GM23338 (cell line): Measurements from ENCODE around the gene DUS4L. TPM values are rescaled to one million over a fixed set of nuclear protein-coding genes. Genes with fewer than 3 reads are reported as not detected.

Experiments used
- ATAC-seq: fragments of 200-7000 bp; cut with Tn5 transposase; 3 replicates; pipeline ENCODE4 v1.9.1; 2020
- DNase-seq: peaks from one replicate; pipeline ENCODE4 v3.0.0-alpha.2; 2015; ENCODE audit warnings: low spot score
- H2AFZ ChIP-seq: fragments of 200-600 bp; sonication (generic); 2 replicates; pipeline ENCODE4 v1.8.0; 2016; ENCODE audit warnings: antibody characterized with exemption, mild to moderate bottlenecking, moderate library complexity
- H3F3A ChIP-seq: fragments of 200-600 bp; sonication (generic); replicated peaks from 2 replicates; pipeline ENCODE4 v1.8.0; 2017; ENCODE audit warnings: antibody characterized with exemption, mixed run types, low read depth
- H3K27ac ChIP-seq: fragments of 200-600 bp; sonication (generic); 2 replicates; pipeline ENCODE4 v1.6.1; 2016; ENCODE audit warnings: low read depth
- H3K27me3 ChIP-seq: fragments of 200-600 bp; sonication (generic); 2 replicates; pipeline ENCODE4 v1.8.0; 2016; ENCODE audit warnings: mild to moderate bottlenecking, mixed run types, moderate library complexity; ENCODE audit not compliant: insufficient read depth
- H3K36me3 ChIP-seq: fragments of 200-600 bp; sonication (generic); 2 replicates; pipeline ENCODE4 v1.8.0; 2016; ENCODE audit warnings: mild to moderate bottlenecking; ENCODE audit not compliant: insufficient read depth
- H3K4me1 ChIP-seq: fragments of 200-600 bp; sonication (generic); 2 replicates; pipeline ENCODE4 v1.8.0; 2016; ENCODE audit warnings: mild to moderate bottlenecking, moderate library complexity; ENCODE audit not compliant: insufficient read depth
- H3K4me2 ChIP-seq: fragments of 200-600 bp; sonication (generic); 2 replicates; pipeline ENCODE4 v1.7.1; 2017; ENCODE audit warnings: mixed run types
- H3K4me3 ChIP-seq: fragments of 200-600 bp; sonication (generic); 2 replicates; pipeline ENCODE4 v1.6.1; 2016; ENCODE audit warnings: mixed run types
- H3K79me2 ChIP-seq: fragments of 200-600 bp; sonication (generic); replicated peaks from 2 replicates; pipeline ENCODE4 v1.8.0; 2017; ENCODE audit warnings: mild to moderate bottlenecking; ENCODE audit not compliant: insufficient read depth
- H3K9me2 ChIP-seq: fragments of 200-600 bp; sonication (generic); 2 replicates; pipeline ENCODE4 v1.8.0; 2017; ENCODE audit not compliant: insufficient read depth
- H4K20me1 ChIP-seq: fragments of 200-600 bp; sonication (generic); replicated peaks from 2 replicates; pipeline ENCODE4 v1.8.0; 2017; ENCODE audit warnings: mild to moderate bottlenecking; ENCODE audit not compliant: insufficient read depth
- H3K27ac Mint-ChIP-seq: 2 replicates; pipeline ENCODE4 v1.8.0; 2020; ENCODE audit warnings: inconsistent platforms, mild to moderate bottlenecking, moderate library complexity, mixed read lengths
- H3K27me3 Mint-ChIP-seq: 3 replicates; pipeline ENCODE4 v1.8.0; 2022; ENCODE audit warnings: low read depth, mild to moderate bottlenecking, moderate library complexity, mixed read lengths, inconsistent platforms; ENCODE audit not compliant: insufficient read depth, poor library complexity
- H3K36me3 Mint-ChIP-seq: 3 replicates; pipeline ENCODE4 v1.8.0; 2021; ENCODE audit warnings: low read depth, mild to moderate bottlenecking, inconsistent platforms, moderate library complexity, mixed read lengths
- H3K4me1 Mint-ChIP-seq: 3 replicates; pipeline ENCODE4 v1.8.0; 2020; ENCODE audit warnings: mild to moderate bottlenecking, inconsistent platforms, mixed read lengths
- H3K4me3 Mint-ChIP-seq: 3 replicates; pipeline ENCODE4 v1.8.0; 2021; ENCODE audit warnings: moderate library complexity, mild to moderate bottlenecking, inconsistent platforms, mixed read lengths
- H3K9me3 Mint-ChIP-seq: 3 replicates; pipeline ENCODE4 v1.8.0; 2020; ENCODE audit warnings: moderate library complexity, mild to moderate bottlenecking, inconsistent platforms, mixed read lengths
- CTCF ChIP-seq, 2 experiments: fragments of 200-600 bp in 1 of 2; sonication (generic) in 1 of 2; conservative IDR thresholded peaks; 2 replicates each; pipeline versions ENCODE4 v1.5.1 to v1.6.1; 2016 to 2017; ENCODE audit warnings: antibody characterized with exemption in 2 of 2, low read depth in 2 of 2, mild to moderate bottlenecking in 2 of 2, moderate library complexity in 1 of 2
- ETS1 ChIP-seq: IDR thresholded peaks from 2 replicates; pipeline ENCODE4 v1.6.1; 2016; ENCODE audit warnings: antibody characterized with exemption
- EZH2phosphoT487 ChIP-seq: fragments of 200-600 bp; sonication (generic); IDR thresholded peaks from one replicate; pipeline ENCODE4 v1.8.1; 2018; ENCODE audit warnings: antibody characterized with exemption; ENCODE audit not compliant: unreplicated experiment
- JUNB ChIP-seq: IDR thresholded peaks from one replicate; pipeline ENCODE4 v1.6.1; 2016; ENCODE audit warnings: antibody characterized with exemption; ENCODE audit not compliant: unreplicated experiment
- NANOG ChIP-seq: IDR thresholded peaks from 2 replicates; pipeline ENCODE4 v1.6.1; 2016; ENCODE audit warnings: antibody characterized with exemption, borderline replicate concordance
- POLR2AphosphoS5 ChIP-seq: IDR thresholded peaks from 2 replicates; pipeline ENCODE4 v1.6.1; 2016; ENCODE audit warnings: antibody characterized with exemption, low read depth
- REST ChIP-seq: IDR thresholded peaks from one replicate; pipeline ENCODE4 v1.6.1; 2018; ENCODE audit warnings: antibody characterized with exemption; ENCODE audit not compliant: unreplicated experiment
- ZNF114 ChIP-seq: fragments of 250-450 bp; sonication (Bioruptor Pico); IDR thresholded peaks from 2 replicates; pipeline ENCODE4 v1.5.0; 2020; ENCODE audit warnings: mild to moderate bottlenecking, moderate library complexity
- ZNF331 ChIP-seq: fragments of 250-450 bp; sonication (Bioruptor Pico); IDR thresholded peaks from 2 replicates; pipeline ENCODE4 v1.5.0; 2020; ENCODE audit warnings: low read depth, mild to moderate bottlenecking, moderate library complexity
- polyA plus RNA-seq: library from polyadenylated mRNA; unstranded; fragments of >200 nt; fragmentation: Nextera tagmentation; extraction: Ambion mirVana; gene quantifications from 2 replicates; pipeline ENCODE4 v1.2.1, GENCODE V29; 2016
- total RNA-seq: library from RNA; depleted of rRNA; stranded (reverse); fragments of >200 nt; shearing (Covaris generic); gene quantifications from 2 replicates; pipeline ENCODE4 v1.2.3, GENCODE V29; 2014

Gene DUS4L
- total and polyA plus RNA-seq, 2 experiments from 2014 or later: 16.7 to 22.9 TPM

GRCh38 chr7:107615910-107616680, 52.3 kb downstream of the DUS4L start:
- Histone ChIP-seq H3K27me3 (no peaks in the 10 kb centered on the region), H3K27ac (no peak overlapping the region), H4K20me1 (no peaks in the 10 kb centered on the region), H3K9me2 (no peaks in the 10 kb centered on the region), H3K4me2 (no peak overlapping the region), H2AFZ (no peak overlapping the region), H3F3A (no peaks in the 10 kb centered on the region), H3K4me1 (no peaks in the 10 kb centered on the region), H3K4me3 (no peak overlapping the region), H3K79me2 (no peaks in the 10 kb centered on the region), H3K36me3 (no peaks in the 10 kb centered on the region)
- no peaks in the 10 kb centered on the region for H3K27me3 Mint-ChIP-seq
- H3K4me3 Mint-ChIP-seq: no peak overlapping the region
- H3K9me3 Mint-ChIP-seq: no peaks in the 10 kb centered on the region
- no peak overlapping the region; the same call in 1 of the 2 replicates for H3K27ac Mint-ChIP-seq
- ATAC-seq (no peak), DNase-seq (no peak)
- no peak for TF ChIP-seq NANOG
- no peak for TF ChIP-seq ETS1
- TF ChIP-seq REST: no peak
- no peak for TF ChIP-seq ZNF331 (CRISPR knock-in tag)
- no peak for TF ChIP-seq EZH2phosphoT487
- TF ChIP-seq ZNF114: no peak
- TF ChIP-seq CTCF (conservative IDR thresholded peaks at IDR 0.05; ENCODE audit: low read depth in 2 of 2): no peak
- TF ChIP-seq JUNB: no peak
- H3K36me3 Mint-ChIP-seq: no peaks in the 10 kb centered on the region
- no peaks in the 10 kb centered on the region for H3K4me1 Mint-ChIP-seq

- H3K4me3 ChIP-seq: no peak overlapping the region
- Mint-ChIP-seq H3K27me3 (no peaks in the 10 kb centered on the region), H3K36me3 (no peaks in the 10 kb centered on the region), H3K4me3 (no peak overlapping the region), H3K4me1 (no peaks in the 10 kb centered on the region), H3K27ac (no peak overlapping the region), H3K9me3 (no peaks in the 10 kb centered on the region; the same call in 2 of the 3 replicates)
- H3K9me2 ChIP-seq: no peaks in the 10 kb centered on the region
- DNase-seq (no peak), ATAC-seq (no peak)
- H3K27ac ChIP-seq: no peak overlapping the region
- H2AFZ ChIP-seq: no peak overlapping the region
- no peak overlapping the region for H3K4me2 ChIP-seq
- H3K79me2 ChIP-seq: no peaks in the 10 kb centered on the region
- H3F3A ChIP-seq: no peaks in the 10 kb centered on the region
- H4K20me1 ChIP-seq: no peaks in the 10 kb centered on the region
- no peaks in the 10 kb centered on the region for H3K36me3 ChIP-seq
- H3K4me1 ChIP-seq: no peaks in the 10 kb centered on the region
- no peaks in the 10 kb centered on the region for H3K27me3 ChIP-seq
- no peak for TF ChIP-seq POLR2AphosphoS5
- no peak for TF ChIP-seq EZH2phosphoT487
- TF ChIP-seq ZNF114: no peak
- TF ChIP-seq ETS1: no peak
Measured at GRCh38 chr7:107622429-107622828, 58.7 kb downstream of the DUS4L start.
